Measurements from ENCODE around the gene TPD52L1.

The TPD52L1 gene

GRCh38 chr6:125237764-125238163 lies 84.2 kb downstream of the TPD52L1 start:
- TF ChIP-seq CTCF (conservative IDR thresholded peaks at IDR 0.05; ENCODE audit: low read depth): no peak
- H3K27ac ChIP-seq: no peak overlapping the region
- CTCF ChIA-PET: no interaction called here
- DNase-seq (ENCODE audit: low spot score): no peak
- POLR2A ChIA-PET (ENCODE audit: low non-redundant PET): no interaction called here

DNA sequence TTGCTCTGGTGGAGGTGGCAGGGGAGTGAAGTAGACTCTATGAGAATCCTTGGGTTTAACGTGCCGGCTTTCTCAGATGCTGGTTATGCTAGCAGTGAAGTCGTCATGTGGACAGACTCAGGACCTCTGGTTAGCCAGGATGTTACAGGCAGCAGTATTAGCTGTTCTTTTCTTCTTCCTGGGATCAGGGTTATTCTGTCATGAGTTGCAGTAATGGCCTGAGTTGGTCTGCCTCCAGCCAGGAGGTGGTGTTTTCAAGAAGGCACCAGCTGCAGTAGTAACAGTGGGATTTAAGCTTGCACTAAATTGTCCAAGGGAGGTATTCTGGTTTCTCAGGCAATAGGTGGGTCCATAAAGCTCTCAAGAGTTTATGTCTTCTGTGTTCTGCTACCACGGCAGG lies 91.5 kb downstream of the TPD52L1 start:
- POLR2A ChIA-PET (ENCODE audit: low non-redundant PET): no interaction called here
- CTCF ChIA-PET: interaction anchor here (0.7 to 1.0 kb wide), 2 partner anchors 23 to 91 kb away, joined by 3 read pairs; partner anchors contain the start of gene TPD52L1
- no peak overlapping the region for H3K27ac ChIP-seq
- no peak for TF ChIP-seq CTCF (conservative IDR thresholded peaks at IDR 0.05; ENCODE audit: low read depth)
- DNase-seq (ENCODE audit: low spot score): no peak

- DNase-seq (ENCODE audit: low spot score): peak; percentile 15
- ChIA-PET CTCF (interaction anchor here (0.7 to 1.2 kb wide), 3 partner anchors 23 to 92 kb away, joined by 3 read pairs; partner anchors contain the start of gene TPD52L1), POLR2A (ENCODE audit: low non-redundant PET) (no interaction called here)
- no peak for TF ChIP-seq CTCF (conservative IDR thresholded peaks at IDR 0.05; ENCODE audit: low read depth)
- H3K27ac ChIP-seq: no peak overlapping the region
Observed at GRCh38 chr6:125245523-125246264, 92.1 kb downstream of the TPD52L1 start.

GRCh38 chr6:125246566-125246965 lies 93.0 kb downstream of the TPD52L1 start:
- no peak overlapping the region for H3K27ac ChIP-seq

GRCh38 chr6:125248136-125248535 lies 94.6 kb downstream of the TPD52L1 start:
- no peak for TF ChIP-seq CTCF (conservative IDR thresholded peaks at IDR 0.05; ENCODE audit: low read depth)
- ChIA-PET CTCF (interaction anchor here (0.7 to 1.2 kb wide), 2 partner anchors 13 to 91 kb away, joined by 5 to 6 read pairs; no protein-coding TSS in a partner anchor), POLR2A (ENCODE audit: low non-redundant PET) (no interaction called here)
- no peak overlapping the region for H3K27ac ChIP-seq
- DNase-seq (ENCODE audit: low spot score): no peak

More at GRCh38 chr6:125246566-125246965, 93.0 kb downstream of the TPD52L1 start:
- ChIA-PET POLR2A (ENCODE audit: low non-redundant PET) (no interaction called here), CTCF (interaction anchor here (1.2 kb wide), 1 partner anchor 84 kb away, joined by 3 read pairs; no protein-coding TSS in a partner anchor)
- TF ChIP-seq CTCF (conservative IDR thresholded peaks at IDR 0.05; ENCODE audit: low read depth): no peak
- no peak for DNase-seq (ENCODE audit: low spot score)

- no peak overlapping the region for H3K27ac ChIP-seq
- ChIA-PET POLR2A (ENCODE audit: low non-redundant PET) (no interaction called here), CTCF (no interaction called here)
- no peak for DNase-seq (ENCODE audit: low spot score)
- no peak for TF ChIP-seq CTCF (conservative IDR thresholded peaks at IDR 0.05; ENCODE audit: low read depth)
Observed at GRCh38 chr6:125250511-125250910, 96.9 kb downstream of the TPD52L1 start.

Data from RWPE1 (cell line).